Glomerular visceral epithelial cell (primary cell): ENCODE measurements around the gene HSPB8.
"Not testable (repeated sequence)": the region's sequence is repeated elsewhere in the genome, so short reads cannot be mapped to it uniquely, and the experiment has no call there.

Source experiments
- DNase-seq: peaks from one replicate; pipeline ENCODE4 v3.0.0-alpha.2; 2016; ENCODE audit errors: extremely low spot score

The HSPB8 gene

GRCh38 chr12:119204671-119205285, 26.0 kb downstream of the HSPB8 start:
- DNase-seq, result no peak

GRCh38 chr12:119206348-119207062, 27.8 kb downstream of the HSPB8 start:
- no peak for DNase-seq

GRCh38 chr12:119207063-119207560, 28.4 kb downstream of the HSPB8 start:
- DNase-seq, result no peak

GRCh38 chr12:119208626-119209061, 29.9 kb downstream of the HSPB8 start:
- peak; percentile 10 for DNase-seq

GRCh38 chr12:119211884-119212283, 33.2 kb downstream of the HSPB8 start:
- no peak for DNase-seq

GRCh38 chr12:119216084-119216483, 37.4 kb downstream of the HSPB8 start:
- no peak for DNase-seq

- not testable (repeated sequence) for DNase-seq
Measured at GRCh38 chr12:119218875-119219274, 40.1 kb downstream of the HSPB8 start.

GRCh38 chr12:119222222-119222951, 43.7 kb downstream of the HSPB8 start:
- DNase-seq, result no peak

GRCh38 chr12:119225454-119225853, 46.7 kb downstream of the HSPB8 start:
- no peak for DNase-seq

- no peak for DNase-seq
Measured at GRCh38 chr12:119227292-119227691, 48.6 kb downstream of the HSPB8 start.

GRCh38 chr12:119229205-119229604, 50.5 kb downstream of the HSPB8 start:
- no peak for DNase-seq

- no peak for DNase-seq
Measured at GRCh38 chr12:119229837-119230236, 51.1 kb downstream of the HSPB8 start.

- no peak for DNase-seq
Measured at GRCh38 chr12:119230807-119231206, 52.1 kb downstream of the HSPB8 start.

- no peak for DNase-seq
Measured at GRCh38 chr12:119231774-119232173, 53.0 kb downstream of the HSPB8 start.

GRCh38 chr12:119235197-119235751, 56.5 kb downstream of the HSPB8 start:
- no peak for DNase-seq

- DNase-seq, result no peak
Measured at GRCh38 chr12:119236372-119236771, 57.6 kb downstream of the HSPB8 start.

- no peak for DNase-seq
Measured at GRCh38 chr12:119239040-119239439, 60.3 kb downstream of the HSPB8 start.

- no peak for DNase-seq
Measured at GRCh38 chr12:119241049-119241448, 62.3 kb downstream of the HSPB8 start.

GRCh38 chr12:119241580-119242169, 62.9 kb downstream of the HSPB8 start:
- no peak for DNase-seq
